Body of pancreas (tissue), 4 donors: ENCODE measurements around the gene AQP4. TPM values are rescaled to one million over a fixed set of nuclear protein-coding genes. Genes with fewer than 3 reads are reported as not detected.

Experiments
- ATAC-seq: fragments of 150-250 bp; one replicate; pipeline ENCODE4 v1.9.1; 2016
- DNase-seq, 4 donors: peaks; one replicate each; pipeline ENCODE4 v3.0.0-alpha.2; 2019
- H3K27ac ChIP-seq, 4 donors: fragments of 200-600 bp; sonication (generic); 1 replicate in 3 of 4; 2 replicates in 1 of 4; pipeline versions ENCODE4 v1.5.1 to v1.6.1; 2016 to 2019; ENCODE audit warnings: mild to moderate bottlenecking in 1 of 4, mixed read lengths in 1 of 4, moderate library complexity in 1 of 4
- H3K27me3 ChIP-seq, 2 donors: fragments of 200-600 bp; sonication (generic); one replicate each; pipeline ENCODE4 v1.6.0; 2016; ENCODE audit warnings: mild to moderate bottlenecking in 1 of 2
- H3K36me3 ChIP-seq, 2 donors: fragments of 200-600 bp; sonication (generic); replicated peaks in 1 of 2; 2 replicates each; pipeline ENCODE4 v1.5.1; 2016; ENCODE audit warnings: low read depth in 2 of 2; ENCODE audit not compliant: insufficient read depth in 1 of 2
- H3K4me1 ChIP-seq: fragments of 200-600 bp; sonication (generic); one replicate; pipeline ENCODE4 v1.6.0; 2016
- H3K4me3 ChIP-seq, 2 donors: fragments of 200-600 bp; sonication (generic); 1 replicate in 1 of 2; 2 replicates in 1 of 2; pipeline ENCODE4 v1.5.1; 2016 to 2019
- H3K9me3 ChIP-seq, 3 donors: fragments of 200-600 bp; sonication (generic); 1 replicate in 2 of 3; 2 replicates in 1 of 3; pipeline ENCODE4 v1.5.1; 2016
- POLR2A ChIP-seq, 3 donors: fragments of 450-650 bp; IDR thresholded peaks; one replicate each; pipeline ENCODE4 v1.6.1; 2016; ENCODE audit warnings: antibody characterized with exemption in 3 of 3, mild to moderate bottlenecking in 2 of 3
- WGBS, 2 donors: methylation state at CpG; one replicate each; pipeline ENCODE4 v1.1.5; 2017; 5-methylcytosine and 5-hydroxymethylcytosine counted together
- intact Hi-C: fragments of 100-400 bp; cut with DNase I; formaldehyde crosslinking; loops from one replicate; pipeline ENCODE4 v1.15.1; 2023
- total RNA-seq, 2 donors: library from RNA; depleted of rRNA; stranded (reverse); fragments of >200 nt; gene quantifications; one replicate each; pipeline ENCODE4 v1.1.0, GENCODE V29; 2016
- TF ChIP-seq, protein P1 (sequence below), 7 experiments: fragments of 450-650 bp in 4 of 7; fragments of 200-600 bp in 3 of 7; sonication (generic) in 3 of 7; IDR thresholded peaks; one replicate each; pipeline ENCODE4 v1.5.1; 2016 to 2019; ENCODE audit warnings: antibody characterized with exemption in 7 of 7

Gene AQP4
- total RNA-seq, 2 donors from 2014 or later = 3.6 TPM; not detected in 1

DNA sequence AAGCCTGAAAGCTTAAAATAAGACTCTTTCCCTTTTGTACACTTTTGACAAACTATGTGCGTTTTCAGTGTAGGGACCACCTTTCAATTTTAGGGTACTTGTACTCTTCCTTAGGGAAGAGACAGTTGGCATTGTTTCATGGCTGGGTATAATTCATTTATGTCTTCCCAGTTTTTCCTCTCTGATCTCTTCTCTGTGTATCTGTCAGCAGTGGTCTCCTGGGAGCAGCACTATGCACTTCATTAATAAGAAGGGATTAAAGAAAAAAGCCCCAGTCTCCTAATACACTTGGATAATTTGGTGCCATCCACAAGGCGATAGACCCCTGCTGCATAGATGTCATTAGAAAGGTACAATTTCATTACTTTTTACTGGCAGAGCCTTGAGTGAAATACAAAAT, 12.1 kb downstream of the AQP4 start:
- ATAC-seq = no peak
- 80 to 86% methylated on average over 2 of the region's 2 CpGs for WGBS, 2 donors
- Histone ChIP-seq H3K27ac (no peak overlapping the region), H3K4me1 (no peaks in the 10 kb centered on the region), H3K27me3 (no peaks in the 10 kb centered on the region), H3K9me3 (no peaks in the 10 kb centered on the region), H3K36me3 (no peaks in the 10 kb centered on the region), H3K4me3 (no peak overlapping the region)
- intact Hi-C loops = no loop called here
- no peak for DNase-seq
- TF ChIP-seq, protein P1, sequence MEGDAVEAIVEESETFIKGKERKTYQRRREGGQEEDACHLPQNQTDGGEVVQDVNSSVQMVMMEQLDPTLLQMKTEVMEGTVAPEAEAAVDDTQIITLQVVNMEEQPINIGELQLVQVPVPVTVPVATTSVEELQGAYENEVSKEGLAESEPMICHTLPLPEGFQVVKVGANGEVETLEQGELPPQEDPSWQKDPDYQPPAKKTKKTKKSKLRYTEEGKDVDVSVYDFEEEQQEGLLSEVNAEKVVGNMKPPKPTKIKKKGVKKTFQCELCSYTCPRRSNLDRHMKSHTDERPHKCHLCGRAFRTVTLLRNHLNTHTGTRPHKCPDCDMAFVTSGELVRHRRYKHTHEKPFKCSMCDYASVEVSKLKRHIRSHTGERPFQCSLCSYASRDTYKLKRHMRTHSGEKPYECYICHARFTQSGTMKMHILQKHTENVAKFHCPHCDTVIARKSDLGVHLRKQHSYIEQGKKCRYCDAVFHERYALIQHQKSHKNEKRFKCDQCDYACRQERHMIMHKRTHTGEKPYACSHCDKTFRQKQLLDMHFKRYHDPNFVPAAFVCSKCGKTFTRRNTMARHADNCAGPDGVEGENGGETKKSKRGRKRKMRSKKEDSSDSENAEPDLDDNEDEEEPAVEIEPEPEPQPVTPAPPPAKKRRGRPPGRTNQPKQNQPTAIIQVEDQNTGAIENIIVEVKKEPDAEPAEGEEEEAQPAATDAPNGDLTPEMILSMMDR (IDR thresholded peaks at IDR 0.05) = no peak
- no peak for TF ChIP-seq POLR2A (IDR thresholded peaks at IDR 0.05)

DNA sequence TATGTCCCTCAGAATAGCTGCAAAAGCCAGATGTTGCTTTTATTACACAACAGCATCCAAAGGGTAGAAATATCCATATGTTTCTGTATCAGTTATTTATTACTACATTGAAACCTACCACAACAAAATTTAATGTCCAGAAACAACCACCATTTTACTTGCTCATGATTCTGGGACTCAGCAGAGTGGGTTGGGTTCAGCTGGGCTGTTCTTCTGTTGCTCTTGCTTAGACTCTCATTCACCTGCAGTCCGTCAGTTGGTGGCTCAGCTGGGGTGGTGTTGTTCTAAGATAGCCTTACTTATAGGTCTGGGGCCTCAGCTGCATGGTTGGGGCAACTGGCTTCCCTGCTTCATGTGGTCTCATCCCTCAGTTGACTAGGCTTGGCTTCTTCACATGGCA, 21.7 kb downstream of the AQP4 start:
- Histone ChIP-seq H3K36me3 (no peaks in the 10 kb centered on the region), H3K27me3 (no peaks in the 10 kb centered on the region), H3K27ac (no peak overlapping the region), H3K9me3 (no peaks in the 10 kb centered on the region), H3K4me3 (no peak overlapping the region), H3K4me1 (no peaks in the 10 kb centered on the region)
- intact Hi-C loops = no loop called here
- 71 to 93% methylated on average over 1 of the region's 1 CpG for WGBS, 2 donors
- DNase-seq (no peak), ATAC-seq (no peak)
- TF ChIP-seq, protein P1 (IDR thresholded peaks at IDR 0.05) = no peak
- TF ChIP-seq POLR2A (IDR thresholded peaks at IDR 0.05) = no peak

DNA sequence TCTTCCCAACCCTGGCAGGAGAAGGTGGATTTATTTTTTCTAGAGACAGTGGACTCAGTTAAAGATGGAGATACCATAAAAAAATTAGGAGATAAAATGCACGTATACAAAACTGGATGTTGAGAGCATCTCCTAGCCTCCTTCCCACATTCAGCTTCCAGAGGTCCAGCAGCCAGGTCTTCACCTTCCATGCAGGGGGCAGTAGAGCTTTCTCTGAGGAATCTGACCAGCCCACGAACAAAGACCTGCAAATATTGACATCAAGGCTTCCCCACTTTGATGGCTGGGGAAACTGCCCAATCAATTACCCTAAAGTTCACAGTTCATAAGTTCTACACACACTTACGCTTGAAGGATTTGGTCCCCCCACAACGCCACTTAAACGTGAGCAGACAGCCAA, 24.5 kb downstream of the AQP4 start:
- H3K4me3 ChIP-seq = no peak overlapping the region
- H3K27ac ChIP-seq = no peak overlapping the region
- DNase-seq (no peak), ATAC-seq (no peak)
- intact Hi-C loops = no loop called here
- H3K9me3 ChIP-seq = no peaks in the 10 kb centered on the region
- H3K27me3 ChIP-seq = no peaks in the 10 kb centered on the region
- no peak for TF ChIP-seq POLR2A (IDR thresholded peaks at IDR 0.05)
- TF ChIP-seq, protein P1 (IDR thresholded peaks at IDR 0.05) = no peak
- no peaks in the 10 kb centered on the region for H3K36me3 ChIP-seq
- no peaks in the 10 kb centered on the region for H3K4me1 ChIP-seq
- WGBS, 2 donors = 44 to 52% methylated on average over 5 of the region's 5 CpGs

DNA sequence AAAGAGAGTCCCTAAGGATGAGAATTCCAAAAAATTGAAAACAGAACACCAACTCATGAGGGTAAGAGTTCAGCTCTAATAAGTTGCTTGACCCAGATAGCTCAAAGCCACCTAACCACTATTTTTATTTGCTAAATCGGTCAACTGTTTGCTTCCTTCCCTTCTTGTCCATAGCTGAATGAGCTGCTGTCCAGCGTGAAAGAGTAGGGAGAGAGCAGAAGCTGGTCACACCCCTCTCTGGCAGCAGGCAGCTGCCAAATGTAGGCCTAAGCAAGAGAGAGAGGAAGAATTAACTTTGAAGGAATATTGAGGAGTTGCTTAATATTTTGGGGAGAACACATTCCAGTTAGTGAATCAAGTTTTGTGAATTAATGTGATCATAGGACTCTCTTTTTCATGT, 25.9 kb downstream of the AQP4 start:
- no peak for DNase-seq
- no peaks in the 10 kb centered on the region for H3K4me1 ChIP-seq
- ATAC-seq = no peak

DNA sequence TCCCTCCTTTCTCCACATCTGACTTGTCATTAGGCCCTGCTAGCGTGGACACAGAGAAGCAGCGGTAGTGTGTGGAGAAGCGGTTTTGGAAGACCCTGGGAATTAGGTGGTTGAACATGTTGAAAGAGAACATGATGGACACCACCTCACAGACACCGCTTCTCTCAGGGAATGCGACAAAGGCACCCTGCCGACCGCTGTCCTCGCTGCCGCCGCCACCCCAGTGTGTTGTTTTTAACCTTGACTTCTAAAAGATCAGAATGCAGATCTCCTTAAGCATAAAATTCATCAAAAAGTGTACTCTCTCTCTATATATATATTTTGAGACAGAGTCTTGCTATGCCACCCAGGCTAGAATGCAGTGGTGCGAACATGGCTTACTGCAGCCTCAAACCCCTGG, 33.2 kb downstream of the AQP4 start:
- intact Hi-C loops = no loop called here

More for the DNA sequence above, 25.9 kb downstream of the AQP4 start:
- Histone ChIP-seq H3K36me3 (no peaks in the 10 kb centered on the region), H3K27ac (no peak overlapping the region), H3K9me3 (no peaks in the 10 kb centered on the region), H3K27me3 (peaks cover 0 to under 1% of the 10 kb centered on the region in 2 donors), H3K4me3 (no peak overlapping the region)
- intact Hi-C loops = no loop called here
- 43% methylated on average over 2 of the region's 2 CpGs for WGBS, 2 donors
- TF ChIP-seq, protein P1 (IDR thresholded peaks at IDR 0.05) = no peak

More for the DNA sequence above, 33.2 kb downstream of the AQP4 start:
- Histone ChIP-seq H3K27me3 (peaks cover 0 to 4% of the 10 kb centered on the region in 2 donors), H3K4me3 (no peak overlapping the region), H3K36me3 (no peaks in the 10 kb centered on the region), H3K4me1 (no peaks in the 10 kb centered on the region), H3K9me3 (no peaks in the 10 kb centered on the region), H3K27ac (no peak overlapping the region)
- no peak for TF ChIP-seq POLR2A (IDR thresholded peaks at IDR 0.05)
- TF ChIP-seq, protein P1 (IDR thresholded peaks at IDR 0.05) = no peak
- no peak for DNase-seq
- no peak for ATAC-seq
- WGBS, 2 donors = 90 to 95% methylated on average over 11 of the region's 11 CpGs
